HT-29 (cell line): Measurements from ENCODE around the gene SPECC1. TPM values are rescaled to one million over a fixed set of nuclear protein-coding genes. Genes with fewer than 3 reads are reported as not detected.
"Not testable (repeated sequence)": the region's sequence is repeated elsewhere in the genome, so short reads cannot be mapped to it uniquely, and the experiment has no call there.

Experiments used
- DNase-seq: peaks from one replicate; pipeline ENCODE4 v3.0.0-alpha.2; 2015; ENCODE audit warnings: low spot score
- total RNA-seq: library from RNA; depleted of rRNA; stranded (reverse); fragments of >200 nt; shearing (Covaris generic); gene quantifications from 2 replicates; pipeline ENCODE4 v1.2.3, GENCODE V29; 2014

The SPECC1 gene
- total RNA-seq, 1 experiment from 2014 or later, result 10.2 TPM

GRCh38 chr17:20067711-20068110 is 58.6 kb downstream of the SPECC1 start:
- no peak for DNase-seq

- no peak for DNase-seq
These were observed 59.3 kb downstream of the SPECC1 start for GRCh38 chr17:20068445-20068844.

GRCh38 chr17:20071824-20072691 is 62.9 kb downstream of the SPECC1 start:
- no peak for DNase-seq

- DNase-seq, result no peak
These were observed 63.5 kb downstream of the SPECC1 start for GRCh38 chr17:20072692-20072992.

GRCh38 chr17:20073055-20073979 is 64.2 kb downstream of the SPECC1 start:
- no peak for DNase-seq

GRCh38 chr17:20074001-20074400 is 64.8 kb downstream of the SPECC1 start:
- no peak for DNase-seq

GRCh38 chr17:20074489-20074888 is 65.3 kb downstream of the SPECC1 start:
- no peak for DNase-seq

- not testable (repeated sequence) for DNase-seq
These were observed 67.0 kb downstream of the SPECC1 start for GRCh38 chr17:20076137-20076536.

GRCh38 chr17:20077978-20078685 is 69.0 kb downstream of the SPECC1 start:
- no peak for DNase-seq

GRCh38 chr17:20080513-20080912 is 71.4 kb downstream of the SPECC1 start:
- DNase-seq, result no peak

- DNase-seq, result no peak
These were observed 74.1 kb downstream of the SPECC1 start for GRCh38 chr17:20083156-20083859.

- DNase-seq, result no peak
These were observed 75.6 kb downstream of the SPECC1 start for GRCh38 chr17:20084621-20085282.

GRCh38 chr17:20085283-20085845 is 76.2 kb downstream of the SPECC1 start:
- DNase-seq, result no peak

GRCh38 chr17:20086416-20087076 is 77.4 kb downstream of the SPECC1 start:
- DNase-seq, result peak; percentile 1

GRCh38 chr17:20087538-20088250 is 78.5 kb downstream of the SPECC1 start:
- DNase-seq, result no peak

GRCh38 chr17:20089756-20090547 is 80.8 kb downstream of the SPECC1 start:
- DNase-seq, result no peak

GRCh38 chr17:20091174-20092029 is 82.2 kb downstream of the SPECC1 start:
- DNase-seq, result no peak
